MV-4-11 (cell line): ENCODE results near the gene MPL.
"Not testable (repeated sequence)": the region's sequence is repeated elsewhere in the genome, so short reads cannot be mapped to it uniquely, and the experiment has no call there.

Source experiments
- DNase-seq: peaks from one replicate; lab custom pipeline; 2025; lab: John Stamatoyannopoulos, UW

Gene MPL

GRCh38 chr1:43354936-43355335, 17.3 kb downstream of the MPL start:
- no peak for DNase-seq

- no peak for DNase-seq
Observed at GRCh38 chr1:43357251-43357650, 19.6 kb downstream of the MPL start.

GRCh38 chr1:43358121-43358745, 20.6 kb downstream of the MPL start:
- peak; percentile 57 for DNase-seq

GRCh38 chr1:43358746-43359693, 21.4 kb downstream of the MPL start, which contains the start of gene CDC20:
CDC20 (plus strand) TSS chr1:43358981; CDS start chr1:43359216, 235 bp downstream.
- DNase-seq = peak; percentile 96

GRCh38 chr1:43359696-43360095, 22.1 kb downstream of the MPL start:
- DNase-seq = peak; percentile 12

- DNase-seq = no peak
Observed at GRCh38 chr1:43360616-43361015, 23.0 kb downstream of the MPL start.

- DNase-seq = peak; percentile 31
Observed at GRCh38 chr1:43363283-43363934, 25.8 kb downstream of the MPL start.

- DNase-seq = no peak
Observed at GRCh38 chr1:43363935-43364525, 26.4 kb downstream of the MPL start.

- DNase-seq = no peak
Observed at GRCh38 chr1:43365678-43366077, 28.1 kb downstream of the MPL start.

- DNase-seq = no peak
Observed at GRCh38 chr1:43366179-43366578, 28.6 kb downstream of the MPL start.

- no peak for DNase-seq
Observed at GRCh38 chr1:43366601-43367025, 29.0 kb downstream of the MPL start.

- DNase-seq = no peak
Observed at GRCh38 chr1:43367026-43367903, 29.6 kb downstream of the MPL start.

- DNase-seq = peak; percentile 91
Observed at GRCh38 chr1:43367904-43368645, 30.5 kb downstream of the MPL start, which contains the start of gene ELOVL1. ELOVL1 (minus strand) TSS chr1:43368011; CDS start chr1:43365609, 2,402 bp downstream.

GRCh38 chr1:43368646-43369020, 31.0 kb downstream of the MPL start:
- DNase-seq = no peak

- DNase-seq = not testable (repeated sequence)
Observed at GRCh38 chr1:43369779-43370178, 32.2 kb downstream of the MPL start.

GRCh38 chr1:43370564-43370963, 32.9 kb downstream of the MPL start:
- no peak for DNase-seq

- no peak for DNase-seq
Observed at GRCh38 chr1:43372172-43372571, 34.6 kb downstream of the MPL start.

GRCh38 chr1:43373066-43373940, 35.7 kb downstream of the MPL start:
- DNase-seq = no peak

GRCh38 chr1:43376723-43377235, 39.2 kb downstream of the MPL start:
- no peak for DNase-seq
